Cardiac muscle cell (in vitro differentiated cells and primary cell): ENCODE data around the gene TUBA1A. TPM values are rescaled to one million over a fixed set of nuclear protein-coding genes. Genes with fewer than 3 reads are reported as not detected.

Experiments used
- DNase-seq, 2 donors: peaks; one replicate each; pipeline versions ENCODE4 v3.0.0 to v3.0.0-alpha.2; 2010 to 2017; ENCODE audit warnings: low read depth in 1 of 2, low spot score in 1 of 2
- H3K27ac ChIP-seq: fragments of 200-600 bp; sonication (generic); 2 replicates; pipeline ENCODE4 v1.5.1; 2016
- H3K27me3 ChIP-seq: fragments of 200-600 bp; sonication (generic); 2 replicates; pipeline ENCODE4 v1.6.0; 2016; ENCODE audit warnings: control low read depth
- H3K36me3 ChIP-seq: fragments of 200-600 bp; sonication (generic); 2 replicates; pipeline ENCODE4 v1.5.1; 2016; ENCODE audit warnings: control low read depth
- H3K4me1 ChIP-seq: fragments of 200-600 bp; sonication (generic); 2 replicates; pipeline ENCODE4 v1.8.1; 2017; ENCODE audit warnings: low read depth, mild to moderate bottlenecking, mixed run types
- H3K4me3 ChIP-seq: fragments of 200-600 bp; sonication (generic); 2 replicates; pipeline ENCODE4 v1.5.1; 2016; ENCODE audit warnings: mild to moderate bottlenecking
- H3K9me3 ChIP-seq: fragments of 200-600 bp; sonication (generic); 2 replicates; pipeline ENCODE4 v1.5.1; 2017; ENCODE audit warnings: low read depth, mild to moderate bottlenecking, control low read depth
- polyA plus RNA-seq: library from polyadenylated mRNA; unstranded; fragments of >200 nt; fragmentation: Nextera tagmentation; extraction: Ambion mirVana; gene quantifications from 2 replicates; pipeline ENCODE4 v1.2.1, GENCODE V29; 2016
- total RNA-seq: library from RNA; depleted of rRNA; stranded (reverse); fragments of >200 nt; gene quantifications from 2 replicates; pipeline ENCODE4 v1.2.3, GENCODE V29; 2016
- TF ChIP-seq, protein P1 (sequence below): IDR thresholded peaks from 2 replicates; pipeline ENCODE4 v1.5.1; 2012; ENCODE audit warnings: low read depth, mild to moderate bottlenecking, low read length

Gene TUBA1A
- total RNA-seq = 509 and 1,042 TPM in 2 replicates
- 521 and 1,070 TPM in 2 replicates for polyA plus RNA-seq

GRCh38 chr12:49188916-49189367, at the start of gene TUBA1A:
TUBA1A (minus strand) TSS chr12:49189080; CDS start chr12:49188979, 101 bp downstream.
- H3K27ac ChIP-seq = peak within 1 kb of the TSS; percentile 67
- peak; percentile 99 for DNase-seq
- no peaks in the 10 kb centered on the region for H3K9me3 ChIP-seq
- H3K36me3 ChIP-seq = peaks cover 10% of the 10 kb centered on the region
- H3K4me3 ChIP-seq = peak within 1 kb of the TSS; percentile 87
- no peaks in the 10 kb centered on the region for H3K4me1 ChIP-seq
- TF ChIP-seq, protein P1, sequence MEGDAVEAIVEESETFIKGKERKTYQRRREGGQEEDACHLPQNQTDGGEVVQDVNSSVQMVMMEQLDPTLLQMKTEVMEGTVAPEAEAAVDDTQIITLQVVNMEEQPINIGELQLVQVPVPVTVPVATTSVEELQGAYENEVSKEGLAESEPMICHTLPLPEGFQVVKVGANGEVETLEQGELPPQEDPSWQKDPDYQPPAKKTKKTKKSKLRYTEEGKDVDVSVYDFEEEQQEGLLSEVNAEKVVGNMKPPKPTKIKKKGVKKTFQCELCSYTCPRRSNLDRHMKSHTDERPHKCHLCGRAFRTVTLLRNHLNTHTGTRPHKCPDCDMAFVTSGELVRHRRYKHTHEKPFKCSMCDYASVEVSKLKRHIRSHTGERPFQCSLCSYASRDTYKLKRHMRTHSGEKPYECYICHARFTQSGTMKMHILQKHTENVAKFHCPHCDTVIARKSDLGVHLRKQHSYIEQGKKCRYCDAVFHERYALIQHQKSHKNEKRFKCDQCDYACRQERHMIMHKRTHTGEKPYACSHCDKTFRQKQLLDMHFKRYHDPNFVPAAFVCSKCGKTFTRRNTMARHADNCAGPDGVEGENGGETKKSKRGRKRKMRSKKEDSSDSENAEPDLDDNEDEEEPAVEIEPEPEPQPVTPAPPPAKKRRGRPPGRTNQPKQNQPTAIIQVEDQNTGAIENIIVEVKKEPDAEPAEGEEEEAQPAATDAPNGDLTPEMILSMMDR = no peak
- H3K27me3 ChIP-seq = no peaks in the 10 kb centered on the region

GRCh38 chr12:49236423-49236822, 47.5 kb upstream of the TUBA1A start:
- H3K4me1 ChIP-seq = peaks cover 26% of the 10 kb centered on the region

GRCh38 chr12:49233842-49234526, 45.1 kb upstream of the TUBA1A start:
- no peaks in the 10 kb centered on the region for H3K27me3 ChIP-seq
- H3K4me1 ChIP-seq = peaks cover 27% of the 10 kb centered on the region
- no peaks in the 10 kb centered on the region for H3K9me3 ChIP-seq
- peak overlapping the region; percentile 97 for H3K27ac ChIP-seq
- TF ChIP-seq, protein P1 = no peak
- DNase-seq = no peak
- H3K36me3 ChIP-seq = no peaks in the 10 kb centered on the region
- H3K4me3 ChIP-seq = no peak overlapping the region

More at GRCh38 chr12:49236423-49236822, 47.5 kb upstream of the TUBA1A start:
- DNase-seq = no peak
- no peak overlapping the region for H3K4me3 ChIP-seq
- TF ChIP-seq, protein P1 = no peak
- H3K9me3 ChIP-seq = no peaks in the 10 kb centered on the region
- H3K27ac ChIP-seq = no peak overlapping the region
- no peaks in the 10 kb centered on the region for H3K36me3 ChIP-seq
- no peaks in the 10 kb centered on the region for H3K27me3 ChIP-seq

- DNase-seq = peak; percentile 59 to 92
- Histone ChIP-seq H3K36me3 (no peaks in the 10 kb centered on the region), H3K9me3 (no peaks in the 10 kb centered on the region), H3K4me3 (peak overlapping the region; percentile 7), H3K27me3 (no peaks in the 10 kb centered on the region), H3K27ac (peak overlapping the region; percentile 97), H3K4me1 (peaks cover 33% of the 10 kb centered on the region)
- TF ChIP-seq, protein P1 = peak; percentile 25
Observed at GRCh38 chr12:49232940-49233841, 44.3 kb upstream of the TUBA1A start.

- H3K27ac ChIP-seq = peak overlapping the region; percentile 97
- H3K4me1 ChIP-seq = peaks cover 39% of the 10 kb centered on the region
- H3K4me3 ChIP-seq = peak overlapping the region; percentile 7
- H3K9me3 ChIP-seq = no peaks in the 10 kb centered on the region
- no peaks in the 10 kb centered on the region for H3K27me3 ChIP-seq
- TF ChIP-seq, protein P1 = no peak
- no peaks in the 10 kb centered on the region for H3K36me3 ChIP-seq
- peak; percentile 15 to 37 for DNase-seq
Observed at GRCh38 chr12:49231878-49232655, 43.2 kb upstream of the TUBA1A start.
